ENCODE measurements around the gene CECR2.

The CECR2 gene

DNA sequence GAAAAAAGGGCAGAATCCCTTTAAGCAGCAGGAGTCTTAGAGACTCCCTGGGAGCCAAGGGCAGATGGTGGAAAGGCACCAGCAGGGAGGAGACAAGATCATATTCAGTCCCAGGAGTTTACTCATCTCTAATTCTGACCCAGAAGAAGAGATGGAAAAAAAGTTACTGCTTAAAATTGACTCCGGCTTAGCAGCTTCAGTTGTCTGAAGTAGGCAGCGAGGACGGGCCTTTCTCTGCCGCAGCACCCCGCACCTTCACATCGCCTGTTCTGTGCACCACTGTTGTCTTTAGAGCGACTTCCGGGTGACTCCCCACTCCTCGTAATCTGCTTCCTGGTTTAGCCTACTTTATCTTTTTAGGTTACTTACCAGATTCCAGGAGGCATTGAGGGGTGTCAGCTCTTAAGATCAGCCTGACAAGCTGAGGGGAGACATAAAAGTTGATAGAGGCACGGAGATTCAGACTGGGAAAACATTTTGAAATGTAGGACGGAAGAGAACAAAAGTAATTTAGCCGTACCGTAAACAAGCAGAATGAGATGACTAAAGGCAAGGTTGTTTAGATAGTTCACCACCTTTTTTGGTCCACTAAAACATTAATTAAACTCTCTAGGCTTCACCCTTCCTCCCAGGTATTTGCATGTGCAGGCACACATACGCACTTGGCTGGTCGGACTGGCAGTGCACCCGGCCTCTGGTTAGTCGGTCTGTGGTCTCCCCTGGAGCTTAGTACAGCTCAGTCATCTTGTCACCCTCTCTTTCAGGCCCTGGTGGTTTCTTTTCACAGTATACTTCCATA, 74.3 kb downstream of the CECR2 start:
- Histone ChIP-seq H3K27me3 (no peaks in the 10 kb centered on the region), H3K4me3 (no peak overlapping the region), H4K20me1 (no peaks in the 10 kb centered on the region), H3K9me3 (replicated peaks in 1 of 11) (peaks cover 3 to 13% (median 9%) of the 10 kb centered on the region in 11 experiments; a peak in 16 of 22 replicates), H3K27ac (no peak overlapping the region), H3K9ac (no peak overlapping the region), H3K4me1 (no peaks in the 10 kb centered on the region), H3K4me2 (no peak overlapping the region), H3K36me3 (no peaks in the 10 kb centered on the region)
- no peak for TF ChIP-seq Cebpa-rat (IDR thresholded peaks at IDR 0.05)

DNA sequence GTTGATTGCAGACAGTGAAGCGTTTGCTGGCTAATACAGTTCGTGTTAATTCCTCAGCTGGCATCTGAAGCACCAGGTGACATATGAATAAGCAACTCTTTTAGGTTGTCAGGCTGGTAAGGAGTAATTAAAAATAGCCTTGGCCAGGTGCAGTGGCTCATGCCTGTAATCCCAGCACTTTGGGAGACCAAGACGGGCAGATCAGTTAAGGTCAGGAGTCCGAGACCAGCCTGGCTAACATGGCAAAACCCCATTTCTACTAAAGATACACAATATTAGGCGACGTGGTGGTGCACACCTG, 74.9 kb downstream of the CECR2 start:
- Histone ChIP-seq H4K20me1 (no peaks in the 10 kb centered on the region), H3K4me2 (no peak overlapping the region), H3K27ac (no peak overlapping the region), H3K9me3 (replicated peaks in 1 of 11) (peaks cover 3 to 13% (median 9%) of the 10 kb centered on the region in 11 experiments; a peak in 16 of 22 replicates), H3K36me3 (no peaks in the 10 kb centered on the region), H3K4me1 (no peaks in the 10 kb centered on the region), H3K9ac (no peak overlapping the region), H3K4me3 (no peak overlapping the region), H3K27me3 (no peaks in the 10 kb centered on the region)
- TF ChIP-seq Cebpa-rat (IDR thresholded peaks at IDR 0.05): no peak

DNA sequence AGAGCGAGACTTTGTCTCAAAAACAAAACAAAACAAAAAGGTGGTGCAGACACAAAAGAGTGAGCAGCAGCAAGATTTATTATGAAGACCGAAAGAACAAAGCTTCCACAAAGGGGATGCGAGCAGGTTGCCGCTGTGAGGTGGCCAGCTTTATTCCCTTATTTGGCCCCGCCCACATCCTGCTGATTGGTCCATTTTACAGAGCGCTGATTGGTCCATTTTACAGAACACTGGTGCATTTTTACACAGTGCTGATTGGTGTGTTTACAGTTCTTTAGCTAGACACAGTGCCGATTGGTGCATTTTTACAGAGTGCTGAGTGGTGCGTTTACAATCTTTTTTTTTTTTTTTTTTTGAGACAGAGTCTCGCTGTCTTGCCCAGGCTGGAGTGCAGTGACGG, 77.4 kb downstream of the CECR2 start:
- no peaks in the 10 kb centered on the region for H3K4me1 ChIP-seq
- H3K9me3 ChIP-seq (replicated peaks in 1 of 11): peaks cover 3 to 13% (median 9%) of the 10 kb centered on the region in 11 experiments; a peak in 16 of 22 replicates
- H3K36me3 ChIP-seq: no peaks in the 10 kb centered on the region
- H3K4me2 ChIP-seq: no peak overlapping the region
- H3K9ac ChIP-seq: no peak overlapping the region
- no peak overlapping the region for H3K27ac ChIP-seq
- H4K20me1 ChIP-seq: no peaks in the 10 kb centered on the region
- no peak for TF ChIP-seq Cebpa-rat (IDR thresholded peaks at IDR 0.05)
- no peaks in the 10 kb centered on the region for H3K27me3 ChIP-seq
- H3K4me3 ChIP-seq: no peak overlapping the region

DNA sequence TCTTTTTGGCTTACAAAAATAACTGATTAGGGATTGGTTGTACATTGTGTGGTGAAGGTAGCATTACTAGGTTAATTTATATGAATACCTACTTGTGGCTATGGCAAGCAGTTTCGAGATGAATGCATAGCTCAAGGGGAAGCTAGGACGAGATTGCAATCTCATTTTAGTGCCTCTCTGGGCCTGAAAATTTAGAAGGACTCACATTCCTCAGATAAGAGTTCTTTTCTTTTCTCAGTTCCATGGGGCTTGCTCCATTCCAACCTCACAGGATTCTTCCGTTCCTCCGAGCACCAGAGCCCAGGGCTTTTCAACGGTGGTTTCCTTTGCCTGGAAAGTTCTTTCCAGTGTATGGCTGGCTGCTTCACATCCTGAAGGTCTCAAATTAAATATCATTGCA, 82.1 kb downstream of the CECR2 start:
- H3K4me3 ChIP-seq: no peak overlapping the region
- no peaks in the 10 kb centered on the region for H3K36me3 ChIP-seq
- no peaks in the 10 kb centered on the region for H3K27me3 ChIP-seq
- no peak overlapping the region for H3K27ac ChIP-seq
- TF ChIP-seq Cebpa-rat (IDR thresholded peaks at IDR 0.05): no peak
- H3K9ac ChIP-seq: no peak overlapping the region
- no peaks in the 10 kb centered on the region for H3K4me1 ChIP-seq
- H4K20me1 ChIP-seq: no peaks in the 10 kb centered on the region
- H3K4me2 ChIP-seq: no peak overlapping the region
- H3K9me3 ChIP-seq (replicated peaks in 1 of 11): peaks cover 13 to 34% (median 26%) of the 10 kb centered on the region in 11 experiments

DNA sequence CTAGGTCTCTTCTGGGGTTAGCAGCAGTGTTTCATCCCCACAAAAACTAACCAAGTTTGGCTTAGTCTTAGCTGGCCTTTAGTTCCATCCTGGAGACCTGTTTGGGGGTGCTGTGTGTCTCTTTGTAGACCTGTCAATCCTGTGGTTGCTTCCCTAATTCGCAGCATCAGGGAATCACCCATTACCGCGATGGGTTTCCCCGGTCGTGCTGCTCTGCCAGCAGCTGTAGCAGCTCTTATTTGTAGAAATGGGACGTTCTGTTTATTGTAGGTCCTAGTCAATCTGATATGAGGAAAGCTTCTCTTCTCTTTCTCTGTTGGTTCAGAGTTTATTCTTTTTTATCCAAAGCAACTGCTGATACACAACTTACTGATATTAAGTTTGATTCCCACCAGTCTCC, 91.6 kb downstream of the CECR2 start:
- 0 out of 22 replicates have a peak, but pooled peaks cover 0 to 4% (median 0%) of the 10 kb centered on the region in 11 experiments for H3K9me3 ChIP-seq (replicated peaks in 1 of 11)
- H4K20me1 ChIP-seq: no peaks in the 10 kb centered on the region
- H3K4me2 ChIP-seq: peak overlapping the region in 2 of 11 experiments; percentile 52 to 72; a peak in 1 of 22 replicates
- no peaks in the 10 kb centered on the region for H3K36me3 ChIP-seq
- peaks cover 13 to 26% (median 18%) of the 10 kb centered on the region in 10 experiments for H3K4me1 ChIP-seq
- H3K27ac ChIP-seq: no peak overlapping the region
- H3K9ac ChIP-seq: no peak overlapping the region
- H3K4me3 ChIP-seq: no peak overlapping the region
- TF ChIP-seq Cebpa-rat (IDR thresholded peaks at IDR 0.05): no peak
- no peaks in the 10 kb centered on the region for H3K27me3 ChIP-seq

DNA sequence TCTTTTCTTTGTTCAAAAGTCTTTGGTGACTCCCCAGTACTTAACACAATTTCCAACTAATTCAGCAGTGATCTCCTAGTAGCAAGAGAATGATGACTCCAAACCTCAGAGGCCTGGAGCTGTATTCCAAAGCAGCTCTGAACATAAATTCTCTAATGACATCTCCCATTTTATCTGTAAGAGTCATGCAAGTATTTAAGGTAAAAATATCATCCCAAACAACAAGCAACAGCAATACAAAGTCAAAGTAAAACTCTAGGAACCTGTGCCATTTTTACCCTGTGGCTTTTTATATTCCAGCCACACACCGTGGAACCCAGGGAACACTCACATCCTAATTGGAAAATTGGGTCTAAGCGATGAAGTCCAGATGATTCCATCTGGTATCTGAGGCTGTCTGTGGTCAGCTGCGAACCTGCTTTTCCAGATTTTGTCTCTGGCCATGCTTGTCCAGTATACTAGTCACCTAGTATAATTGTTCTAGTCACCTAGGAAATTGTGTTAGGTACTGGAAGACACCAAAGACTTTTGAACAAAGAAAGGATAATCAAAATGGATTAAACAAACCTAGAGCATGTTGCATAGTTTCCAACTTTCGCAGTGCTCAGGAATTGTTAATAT, 101.7 kb downstream of the CECR2 start:
- Histone ChIP-seq H3K9ac (no peak overlapping the region), H3K4me2 (no peak overlapping the region), H3K9me3 (replicated peaks in 1 of 11) (peaks cover 0 to 18% (median 0%) of the 10 kb centered on the region in 11 experiments; a peak in 8 of 22 replicates), H3K4me3 (no peak overlapping the region), H3K36me3 (no peaks in the 10 kb centered on the region), H3K27ac (no peak overlapping the region), H3K4me1 (peaks cover 5 to 43% (median 33%) of the 10 kb centered on the region in 10 experiments), H3K27me3 (no peaks in the 10 kb centered on the region), H4K20me1 (no peaks in the 10 kb centered on the region)
- no peak for TF ChIP-seq Cebpa-rat (IDR thresholded peaks at IDR 0.05)

DNA sequence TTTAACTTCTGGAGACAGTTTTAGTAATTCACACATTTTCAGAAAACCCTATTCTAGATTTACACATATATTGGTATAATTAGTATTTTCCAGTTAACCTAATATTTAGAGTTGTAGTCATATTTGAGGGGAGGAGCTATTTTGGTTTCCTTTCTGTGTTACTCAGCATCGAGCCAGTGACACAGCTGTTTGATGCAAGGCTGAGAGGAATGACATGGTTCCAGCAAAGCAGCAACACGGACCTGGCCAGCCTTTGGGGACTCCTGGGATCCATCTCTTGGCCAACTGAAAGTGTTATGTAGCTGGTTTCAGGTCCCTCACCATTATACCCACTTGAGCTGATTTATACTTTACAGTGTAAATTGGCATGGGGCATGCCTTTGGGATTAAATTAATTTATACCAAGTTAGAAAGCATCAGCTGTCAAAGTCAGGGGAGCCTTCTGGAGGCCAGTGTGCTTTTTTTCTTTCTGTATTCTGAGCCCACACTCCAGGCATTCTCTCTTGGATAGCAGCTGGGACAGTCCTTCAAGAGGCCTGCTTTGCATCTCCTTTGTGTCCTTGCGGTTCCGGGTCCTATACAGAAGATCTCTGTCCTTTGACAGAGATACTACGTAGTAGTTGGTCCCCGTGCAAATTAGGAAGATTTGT, 102.8 kb downstream of the CECR2 start:
- peak overlapping the region in 4 of 11 experiments; percentile 2 to 41 (median 20); a peak in 3 of 22 replicates for H3K27ac ChIP-seq

DNA sequence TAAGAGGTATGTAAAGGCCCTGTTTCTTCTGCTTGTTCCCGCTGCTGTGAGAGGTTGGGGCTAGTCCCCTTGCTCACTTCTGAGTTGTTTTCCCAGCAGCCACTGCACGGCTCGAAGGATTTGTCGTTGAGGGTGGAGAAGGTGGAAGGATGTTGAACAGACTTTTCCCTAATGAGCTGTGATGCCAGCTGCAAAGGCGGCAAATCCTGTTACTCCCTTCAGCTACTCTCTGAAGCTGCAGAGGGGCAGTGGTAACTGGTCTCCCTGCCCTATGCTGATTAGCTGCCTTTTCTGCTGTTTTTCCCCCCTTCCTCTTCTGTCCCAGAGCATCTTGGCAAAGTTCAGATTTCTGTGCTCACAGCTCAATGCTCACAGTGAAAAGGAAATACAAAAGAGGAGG, 103.7 kb downstream of the CECR2 start:
- Histone ChIP-seq H3K9me3 (replicated peaks in 1 of 11) (peaks cover 0 to 26% (median 4%) of the 10 kb centered on the region in 11 experiments; a peak in 9 of 22 replicates), H3K36me3 (no peaks in the 10 kb centered on the region), H4K20me1 (no peaks in the 10 kb centered on the region), H3K4me3 (no peak overlapping the region), H3K9ac (peak overlapping the region in 1 of 11 experiments; percentile 21; a peak in 2 of 22 replicates), H3K27ac (peak overlapping the region in 7 of 11 experiments; percentile 6 to 52 (median 27); a peak in 7 of 22 replicates), H3K4me1 (peaks cover 24 to 61% (median 50%) of the 10 kb centered on the region in 10 experiments), H3K27me3 (no peaks in the 10 kb centered on the region), H3K4me2 (peak overlapping the region in 8 of 11 experiments; percentile 9 to 90 (median 52); a peak in 14 of 22 replicates)
- TF ChIP-seq Cebpa-rat (IDR thresholded peaks at IDR 0.05): no peak

More for the DNA sequence above, 102.8 kb downstream of the CECR2 start:
- peaks cover 0 to 26% (median 4%) of the 10 kb centered on the region in 11 experiments; a peak in 9 of 22 replicates for H3K9me3 ChIP-seq (replicated peaks in 1 of 11)
- H3K4me1 ChIP-seq: peaks cover 14 to 53% (median 43%) of the 10 kb centered on the region in 10 experiments
- H3K36me3 ChIP-seq: no peaks in the 10 kb centered on the region
- no peak for TF ChIP-seq Cebpa-rat (IDR thresholded peaks at IDR 0.05)
- no peak overlapping the region for H3K4me3 ChIP-seq
- H4K20me1 ChIP-seq: no peaks in the 10 kb centered on the region
- H3K27me3 ChIP-seq: no peaks in the 10 kb centered on the region
- H3K4me2 ChIP-seq: peak overlapping the region in 8 of 11 experiments; percentile 14 to 63 (median 30); a peak in 11 of 22 replicates
- no peak overlapping the region for H3K9ac ChIP-seq

Data from BLaER1 treated with 17β-estradiol and CSF1 and Interleukin-3, amounts not matched to agents 10 nM and 100 nM (cell line).